ENCODE measurements around the gene LAMTOR4.
"Not testable (repeated sequence)": the region's sequence is repeated elsewhere in the genome, so short reads cannot be mapped to it uniquely, and the experiment has no call there.

Gene LAMTOR4

GRCh38 chr7:100173806-100174495, 25.2 kb downstream of the LAMTOR4 start:
- FAIRE-seq, result no peak

- no peak for FAIRE-seq
Measured at GRCh38 chr7:100174582-100174981, 25.9 kb downstream of the LAMTOR4 start.

- FAIRE-seq, result no peak
Measured at GRCh38 chr7:100175296-100175935, 26.7 kb downstream of the LAMTOR4 start.

- no peak for FAIRE-seq
Measured at GRCh38 chr7:100176096-100177044, 27.7 kb downstream of the LAMTOR4 start.

- peak; percentile 97 for FAIRE-seq
Measured at GRCh38 chr7:100177045-100178001, 28.6 kb downstream of the LAMTOR4 start, which contains the start of the genes GPC2 and STAG3. GPC2 (minus strand) TSS chr7:100177381; CDS start chr7:100177199, 182 bp downstream. STAG3 (plus strand) TSS chr7:100177918; CDS start chr7:100180557, 2,639 bp downstream.

- FAIRE-seq, result not testable (repeated sequence)
Measured at GRCh38 chr7:100180084-100180483, 31.4 kb downstream of the LAMTOR4 start.

- not testable (repeated sequence) for FAIRE-seq
Measured at GRCh38 chr7:100182616-100183015, 33.9 kb downstream of the LAMTOR4 start.

- not testable (repeated sequence) for FAIRE-seq
Measured at GRCh38 chr7:100183090-100183489, 34.4 kb downstream of the LAMTOR4 start.

GRCh38 chr7:100185726-100186125, 37.0 kb downstream of the LAMTOR4 start:
- FAIRE-seq, result no peak

- no peak for FAIRE-seq
Measured at GRCh38 chr7:100189061-100189460, 40.3 kb downstream of the LAMTOR4 start.

GRCh38 chr7:100190048-100190711, 41.5 kb downstream of the LAMTOR4 start:
- FAIRE-seq, result peak; percentile 67

- no peak for FAIRE-seq
Measured at GRCh38 chr7:100191775-100192174, 43.1 kb downstream of the LAMTOR4 start.

GRCh38 chr7:100192281-100192862, 43.7 kb downstream of the LAMTOR4 start:
- FAIRE-seq, result not testable (repeated sequence)

GRCh38 chr7:100192969-100193368, 44.3 kb downstream of the LAMTOR4 start:
- no peak for FAIRE-seq

GRCh38 chr7:100195222-100195621, 46.5 kb downstream of the LAMTOR4 start:
- no peak for FAIRE-seq

GRCh38 chr7:100195901-100196322, 47.2 kb downstream of the LAMTOR4 start:
- FAIRE-seq, result not testable (repeated sequence)

GRCh38 chr7:100198266-100198665, 49.5 kb downstream of the LAMTOR4 start:
- FAIRE-seq, result no peak

GRCh38 chr7:100200693-100201092, 52.0 kb downstream of the LAMTOR4 start:
- FAIRE-seq, result no peak

Measured in G401.6 (cell line).